H1 (cell line): ENCODE measurements around the gene CD200R1L. TPM values are rescaled to one million over a fixed set of nuclear protein-coding genes. Genes with fewer than 3 reads are reported as not detected.

Source experiments
- polyA plus RNA-seq, 7 experiments: library from polyadenylated mRNA; depleted of rRNA in 3 of 7; stranded (reverse) in 5 of 7; unstranded in 2 of 7; fragments of >200 nt in 5 of 7; fragments of 200-250 nt in 2 of 7; gene quantifications; 1 replicate in 5 of 7; 2 replicates in 1 of 7; 4 replicates in 1 of 7; pipeline versions ENCODE4 v1.2.1 to v1.2.3, GENCODE V29; 2011 to 2013; ENCODE audit warnings: missing spikeins in 2 of 7, mixed read lengths in 2 of 7
- total RNA-seq: library from RNA; stranded (reverse); fragmentation: NEBNext Ultra II Directional; extraction: Animal tissue kit (Norgen Biotek cat#: 25700); gene quantifications from 2 replicates; pipeline ENCODE4 v1.2.1, GENCODE V29; 2021
- TF ChIP-seq, protein P1 (sequence below): fragments of 300-600 bp; sonication (generic); IDR thresholded peaks from 2 replicates; pipeline ENCODE4 v1.7.1; 2012; ENCODE audit warnings: low read length, moderate library complexity, mild to moderate bottlenecking, inconsistent platforms; ENCODE audit not compliant: insufficient replicate concordance

CD200R1L gene
- total and polyA plus RNA-seq, 2 of the 8 experiments (the other 6 are each of a cell fraction or from before 2014, with no cell fraction given) = not detected

DNA sequence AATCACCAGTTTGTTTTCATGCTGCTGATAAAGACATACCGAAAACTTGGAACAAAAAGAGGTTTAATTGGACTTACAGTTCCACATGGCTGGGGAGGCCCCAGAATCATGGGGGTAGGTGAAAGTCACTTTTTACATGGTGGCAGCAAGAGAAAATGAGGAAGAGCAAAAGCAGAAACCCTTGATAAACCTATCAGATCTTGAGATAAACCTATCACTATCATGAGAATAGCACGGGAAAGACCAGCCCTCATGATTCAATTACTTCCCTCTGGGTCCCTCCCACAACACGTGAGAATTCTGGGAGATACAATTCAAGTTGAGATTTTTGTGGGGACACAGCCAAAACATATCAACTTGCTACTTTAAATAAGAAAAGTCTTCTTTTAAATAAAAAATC, 28.9 kb downstream of the CD200R1L start (continued):
- TF ChIP-seq, protein P1, sequence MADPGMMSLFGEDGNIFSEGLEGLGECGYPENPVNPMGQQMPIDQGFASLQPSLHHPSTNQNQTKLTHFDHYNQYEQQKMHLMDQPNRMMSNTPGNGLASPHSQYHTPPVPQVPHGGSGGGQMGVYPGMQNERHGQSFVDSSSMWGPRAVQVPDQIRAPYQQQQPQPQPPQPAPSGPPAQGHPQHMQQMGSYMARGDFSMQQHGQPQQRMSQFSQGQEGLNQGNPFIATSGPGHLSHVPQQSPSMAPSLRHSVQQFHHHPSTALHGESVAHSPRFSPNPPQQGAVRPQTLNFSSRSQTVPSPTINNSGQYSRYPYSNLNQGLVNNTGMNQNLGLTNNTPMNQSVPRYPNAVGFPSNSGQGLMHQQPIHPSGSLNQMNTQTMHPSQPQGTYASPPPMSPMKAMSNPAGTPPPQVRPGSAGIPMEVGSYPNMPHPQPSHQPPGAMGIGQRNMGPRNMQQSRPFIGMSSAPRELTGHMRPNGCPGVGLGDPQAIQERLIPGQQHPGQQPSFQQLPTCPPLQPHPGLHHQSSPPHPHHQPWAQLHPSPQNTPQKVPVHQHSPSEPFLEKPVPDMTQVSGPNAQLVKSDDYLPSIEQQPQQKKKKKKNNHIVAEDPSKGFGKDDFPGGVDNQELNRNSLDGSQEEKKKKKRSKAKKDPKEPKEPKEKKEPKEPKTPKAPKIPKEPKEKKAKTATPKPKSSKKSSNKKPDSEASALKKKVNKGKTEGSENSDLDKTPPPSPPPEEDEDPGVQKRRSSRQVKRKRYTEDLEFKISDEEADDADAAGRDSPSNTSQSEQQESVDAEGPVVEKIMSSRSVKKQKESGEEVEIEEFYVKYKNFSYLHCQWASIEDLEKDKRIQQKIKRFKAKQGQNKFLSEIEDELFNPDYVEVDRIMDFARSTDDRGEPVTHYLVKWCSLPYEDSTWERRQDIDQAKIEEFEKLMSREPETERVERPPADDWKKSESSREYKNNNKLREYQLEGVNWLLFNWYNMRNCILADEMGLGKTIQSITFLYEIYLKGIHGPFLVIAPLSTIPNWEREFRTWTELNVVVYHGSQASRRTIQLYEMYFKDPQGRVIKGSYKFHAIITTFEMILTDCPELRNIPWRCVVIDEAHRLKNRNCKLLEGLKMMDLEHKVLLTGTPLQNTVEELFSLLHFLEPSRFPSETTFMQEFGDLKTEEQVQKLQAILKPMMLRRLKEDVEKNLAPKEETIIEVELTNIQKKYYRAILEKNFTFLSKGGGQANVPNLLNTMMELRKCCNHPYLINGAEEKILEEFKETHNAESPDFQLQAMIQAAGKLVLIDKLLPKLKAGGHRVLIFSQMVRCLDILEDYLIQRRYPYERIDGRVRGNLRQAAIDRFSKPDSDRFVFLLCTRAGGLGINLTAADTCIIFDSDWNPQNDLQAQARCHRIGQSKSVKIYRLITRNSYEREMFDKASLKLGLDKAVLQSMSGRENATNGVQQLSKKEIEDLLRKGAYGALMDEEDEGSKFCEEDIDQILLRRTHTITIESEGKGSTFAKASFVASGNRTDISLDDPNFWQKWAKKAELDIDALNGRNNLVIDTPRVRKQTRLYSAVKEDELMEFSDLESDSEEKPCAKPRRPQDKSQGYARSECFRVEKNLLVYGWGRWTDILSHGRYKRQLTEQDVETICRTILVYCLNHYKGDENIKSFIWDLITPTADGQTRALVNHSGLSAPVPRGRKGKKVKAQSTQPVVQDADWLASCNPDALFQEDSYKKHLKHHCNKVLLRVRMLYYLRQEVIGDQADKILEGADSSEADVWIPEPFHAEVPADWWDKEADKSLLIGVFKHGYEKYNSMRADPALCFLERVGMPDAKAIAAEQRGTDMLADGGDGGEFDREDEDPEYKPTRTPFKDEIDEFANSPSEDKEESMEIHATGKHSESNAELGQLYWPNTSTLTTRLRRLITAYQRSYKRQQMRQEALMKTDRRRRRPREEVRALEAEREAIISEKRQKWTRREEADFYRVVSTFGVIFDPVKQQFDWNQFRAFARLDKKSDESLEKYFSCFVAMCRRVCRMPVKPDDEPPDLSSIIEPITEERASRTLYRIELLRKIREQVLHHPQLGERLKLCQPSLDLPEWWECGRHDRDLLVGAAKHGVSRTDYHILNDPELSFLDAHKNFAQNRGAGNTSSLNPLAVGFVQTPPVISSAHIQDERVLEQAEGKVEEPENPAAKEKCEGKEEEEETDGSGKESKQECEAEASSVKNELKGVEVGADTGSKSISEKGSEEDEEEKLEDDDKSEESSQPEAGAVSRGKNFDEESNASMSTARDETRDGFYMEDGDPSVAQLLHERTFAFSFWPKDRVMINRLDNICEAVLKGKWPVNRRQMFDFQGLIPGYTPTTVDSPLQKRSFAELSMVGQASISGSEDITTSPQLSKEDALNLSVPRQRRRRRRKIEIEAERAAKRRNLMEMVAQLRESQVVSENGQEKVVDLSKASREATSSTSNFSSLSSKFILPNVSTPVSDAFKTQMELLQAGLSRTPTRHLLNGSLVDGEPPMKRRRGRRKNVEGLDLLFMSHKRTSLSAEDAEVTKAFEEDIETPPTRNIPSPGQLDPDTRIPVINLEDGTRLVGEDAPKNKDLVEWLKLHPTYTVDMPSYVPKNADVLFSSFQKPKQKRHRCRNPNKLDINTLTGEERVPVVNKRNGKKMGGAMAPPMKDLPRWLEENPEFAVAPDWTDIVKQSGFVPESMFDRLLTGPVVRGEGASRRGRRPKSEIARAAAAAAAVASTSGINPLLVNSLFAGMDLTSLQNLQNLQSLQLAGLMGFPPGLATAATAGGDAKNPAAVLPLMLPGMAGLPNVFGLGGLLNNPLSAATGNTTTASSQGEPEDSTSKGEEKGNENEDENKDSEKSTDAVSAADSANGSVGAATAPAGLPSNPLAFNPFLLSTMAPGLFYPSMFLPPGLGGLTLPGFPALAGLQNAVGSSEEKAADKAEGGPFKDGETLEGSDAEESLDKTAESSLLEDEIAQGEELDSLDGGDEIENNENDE = no peak
- TF ChIP-seq, all 59 proteins: peak for 0
